ENCODE measurements around the gene PARD6A. TPM values are rescaled to one million over a fixed set of nuclear protein-coding genes. Genes with fewer than 3 reads are reported as not detected.
A peak's percentile ranks its signal among the peaks of the same experiment; 100 is the strongest.

PARD6A gene
- total RNA-seq, 1 donor from 2014 or later: 1.9 TPM

GRCh38 chr16:67663151-67663876, 2.6 kb downstream of the PARD6A start:
- TF ChIP-seq, protein P1, sequence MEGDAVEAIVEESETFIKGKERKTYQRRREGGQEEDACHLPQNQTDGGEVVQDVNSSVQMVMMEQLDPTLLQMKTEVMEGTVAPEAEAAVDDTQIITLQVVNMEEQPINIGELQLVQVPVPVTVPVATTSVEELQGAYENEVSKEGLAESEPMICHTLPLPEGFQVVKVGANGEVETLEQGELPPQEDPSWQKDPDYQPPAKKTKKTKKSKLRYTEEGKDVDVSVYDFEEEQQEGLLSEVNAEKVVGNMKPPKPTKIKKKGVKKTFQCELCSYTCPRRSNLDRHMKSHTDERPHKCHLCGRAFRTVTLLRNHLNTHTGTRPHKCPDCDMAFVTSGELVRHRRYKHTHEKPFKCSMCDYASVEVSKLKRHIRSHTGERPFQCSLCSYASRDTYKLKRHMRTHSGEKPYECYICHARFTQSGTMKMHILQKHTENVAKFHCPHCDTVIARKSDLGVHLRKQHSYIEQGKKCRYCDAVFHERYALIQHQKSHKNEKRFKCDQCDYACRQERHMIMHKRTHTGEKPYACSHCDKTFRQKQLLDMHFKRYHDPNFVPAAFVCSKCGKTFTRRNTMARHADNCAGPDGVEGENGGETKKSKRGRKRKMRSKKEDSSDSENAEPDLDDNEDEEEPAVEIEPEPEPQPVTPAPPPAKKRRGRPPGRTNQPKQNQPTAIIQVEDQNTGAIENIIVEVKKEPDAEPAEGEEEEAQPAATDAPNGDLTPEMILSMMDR (IDR thresholded peaks at IDR 0.05; ENCODE audit: unreplicated experiment): no peak
- no peak for DNase-seq (ENCODE audit: low spot score in 2 of 2, unreplicated experiment in 2 of 2)
- no peaks in the 10 kb centered on the region for H3K9me3 Mint-ChIP-seq
- no peaks in the 10 kb centered on the region for H3K27me3 Mint-ChIP-seq (ENCODE audit: low read depth)
- no peak overlapping the region for H3K27ac Mint-ChIP-seq
- no peak overlapping the region for H3K4me3 Mint-ChIP-seq
- peaks cover 20% of the 10 kb centered on the region for H3K4me1 Mint-ChIP-seq
- peaks cover 2% of the 10 kb centered on the region for H3K36me3 Mint-ChIP-seq

GRCh38 chr16:67663877-67664222, 3.1 kb downstream of the PARD6A start:
- TF ChIP-seq, protein P1 (IDR thresholded peaks at IDR 0.05; ENCODE audit: unreplicated experiment): no peak
- peaks cover 2% of the 10 kb centered on the region for H3K36me3 Mint-ChIP-seq
- no peaks in the 10 kb centered on the region for H3K27me3 Mint-ChIP-seq (ENCODE audit: low read depth)
- H3K9me3 Mint-ChIP-seq: no peaks in the 10 kb centered on the region
- no peak overlapping the region for H3K27ac Mint-ChIP-seq
- no peak for DNase-seq (ENCODE audit: low spot score in 2 of 2, unreplicated experiment in 2 of 2)
- peaks cover 18% of the 10 kb centered on the region for H3K4me1 Mint-ChIP-seq
- no peak overlapping the region for H3K4me3 Mint-ChIP-seq

GRCh38 chr16:67664258-67664657, 3.5 kb downstream of the PARD6A start:
- Mint-ChIP-seq H3K4me1 (peaks cover 14% of the 10 kb centered on the region), H3K9me3 (no peaks in the 10 kb centered on the region), H3K4me3 (no peak overlapping the region), H3K27me3 (ENCODE audit: low read depth) (no peaks in the 10 kb centered on the region), H3K36me3 (peaks cover 2% of the 10 kb centered on the region), H3K27ac (no peak overlapping the region)
- TF ChIP-seq, protein P1 (IDR thresholded peaks at IDR 0.05; ENCODE audit: unreplicated experiment): no peak
- no peak for DNase-seq (ENCODE audit: low spot score in 2 of 2, unreplicated experiment in 2 of 2)

GRCh38 chr16:67664871-67665270, 4.1 kb downstream of the PARD6A start:
- Mint-ChIP-seq H3K9me3 (no peaks in the 10 kb centered on the region), H3K36me3 (peaks cover 2% of the 10 kb centered on the region), H3K4me1 (peaks cover 9% of the 10 kb centered on the region), H3K4me3 (peak overlapping the region; percentile 24), H3K27me3 (ENCODE audit: low read depth) (no peaks in the 10 kb centered on the region), H3K27ac (no peak overlapping the region)
- TF ChIP-seq, protein P1 (IDR thresholded peaks at IDR 0.05; ENCODE audit: unreplicated experiment): no peak
- no peak for DNase-seq (ENCODE audit: low spot score in 2 of 2, unreplicated experiment in 2 of 2)

- Mint-ChIP-seq H3K4me3 (peak overlapping the region; percentile 70), H3K9me3 (no peaks in the 10 kb centered on the region), H3K27me3 (ENCODE audit: low read depth) (no peaks in the 10 kb centered on the region), H3K36me3 (peaks cover 2% of the 10 kb centered on the region), H3K27ac (no peak overlapping the region), H3K4me1 (peaks cover 9% of the 10 kb centered on the region)
- DNase-seq (ENCODE audit: low spot score in 2 of 2, unreplicated experiment in 2 of 2): no peak
- TF ChIP-seq, protein P1 (IDR thresholded peaks at IDR 0.05; ENCODE audit: unreplicated experiment): no peak
Measured at GRCh38 chr16:67665598-67665997, 4.8 kb downstream of the PARD6A start.

All from mesothelial cell of epicardium (in vitro differentiated cells).